HK-2 (cell line): ENCODE data around the gene SLIT1.
A peak's percentile ranks its signal among the peaks of the same experiment; 100 is the strongest.

Experiments
- DNase-seq: peaks from one replicate; pipeline ENCODE4 v3.0.0-alpha.2; 2018; ENCODE audit not compliant: unreplicated experiment

SLIT1 gene

DNA sequence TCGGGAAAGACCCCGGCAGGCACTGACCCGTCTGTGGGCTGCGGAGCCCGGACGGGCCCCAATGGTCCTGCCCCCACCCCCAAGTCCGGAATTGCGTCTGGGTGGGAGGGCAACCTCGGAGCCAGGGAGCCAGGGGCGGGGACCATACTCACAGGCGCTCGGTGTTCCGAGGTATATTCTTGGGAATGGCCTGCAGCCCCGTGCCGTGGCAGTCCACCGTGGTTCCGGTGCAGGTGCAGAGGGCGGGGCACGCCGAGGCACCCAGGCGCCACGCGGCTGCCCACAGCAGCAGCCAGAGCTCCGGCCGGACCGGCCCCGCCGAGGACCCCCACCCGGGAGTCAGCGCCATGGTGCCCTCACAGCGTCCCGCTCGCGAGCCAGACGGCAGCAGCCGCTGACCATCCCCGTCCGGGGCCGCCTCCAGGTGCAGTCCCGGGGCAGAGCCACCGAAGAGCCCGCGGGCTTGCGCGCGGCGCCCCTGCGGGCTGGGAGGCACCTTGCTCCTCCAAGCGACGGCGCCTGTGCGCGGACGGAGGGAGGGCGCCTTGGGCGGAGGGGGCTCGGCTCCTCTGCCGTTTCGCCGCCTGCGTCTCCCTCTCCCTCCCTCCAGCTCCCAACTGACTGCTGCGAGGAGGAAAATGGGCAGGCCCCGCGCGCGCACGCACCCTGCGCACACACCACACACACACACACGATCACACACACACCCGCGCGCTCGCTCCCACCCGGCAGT is at the start of gene SLIT1:
Gene SLIT1, minus strand, starts transcription at position 634 of the 733 bp plus-strand sequence. Its CDS starts 285 bp downstream, at position 349.
- no peak for DNase-seq

DNA sequence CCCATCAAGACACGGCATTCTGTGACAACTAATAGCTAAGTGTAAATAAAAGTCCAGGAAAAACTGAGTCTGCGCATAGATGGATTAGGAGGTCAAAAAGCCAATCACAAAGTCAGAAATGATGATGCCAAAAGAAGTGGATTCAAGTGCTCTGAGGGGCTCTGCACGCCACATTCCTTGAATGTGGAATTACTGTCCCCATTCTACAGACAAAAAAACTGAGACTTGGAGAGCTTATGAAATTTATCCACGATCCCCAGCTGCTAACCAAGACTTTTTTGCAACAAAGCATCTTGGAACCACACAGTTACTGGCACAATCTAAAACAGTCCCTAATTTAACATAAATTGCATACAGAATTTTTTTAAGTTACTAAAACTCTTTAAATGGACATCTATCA is 49.6 kb upstream of the SLIT1 start:
- no peak for DNase-seq

DNA sequence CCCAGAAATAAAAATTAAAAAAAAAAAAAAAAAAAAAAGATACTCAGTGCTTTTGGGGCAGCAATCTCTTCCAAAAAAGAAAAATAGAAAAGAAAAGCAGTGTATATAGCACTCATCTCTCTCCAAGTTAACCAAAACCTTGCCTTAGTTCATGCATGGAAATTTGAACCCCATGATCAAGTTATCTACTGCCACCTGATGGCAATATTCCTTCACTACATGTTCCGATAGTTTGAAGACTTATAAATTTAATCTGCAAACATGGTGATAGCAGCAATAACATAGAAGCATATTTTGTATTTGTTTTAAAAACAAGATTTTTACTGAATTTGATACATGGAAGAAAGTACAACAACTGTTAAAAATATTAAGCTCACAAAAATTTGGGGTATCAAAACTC is 48.6 kb upstream of the SLIT1 start:
- DNase-seq: no peak

DNA sequence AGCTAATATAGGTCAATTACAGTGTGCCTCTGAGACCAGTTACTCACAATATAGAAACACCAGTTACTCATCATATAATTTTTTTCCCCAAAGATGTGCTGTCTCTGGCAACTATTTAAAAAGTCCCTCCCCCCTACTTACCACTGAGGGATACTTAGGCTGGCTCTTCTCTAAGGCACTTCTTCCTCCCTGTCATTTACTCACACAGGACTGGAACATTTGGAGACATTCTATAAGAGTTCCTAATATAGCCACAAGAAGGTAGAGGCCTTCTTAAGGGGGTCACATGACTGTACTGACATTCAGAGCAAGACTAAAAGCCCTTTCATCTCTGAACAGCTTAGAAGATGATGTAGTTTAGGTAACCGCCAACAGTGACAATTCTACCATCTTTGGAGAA is 44.4 kb upstream of the SLIT1 start:
- no peak for DNase-seq

DNA sequence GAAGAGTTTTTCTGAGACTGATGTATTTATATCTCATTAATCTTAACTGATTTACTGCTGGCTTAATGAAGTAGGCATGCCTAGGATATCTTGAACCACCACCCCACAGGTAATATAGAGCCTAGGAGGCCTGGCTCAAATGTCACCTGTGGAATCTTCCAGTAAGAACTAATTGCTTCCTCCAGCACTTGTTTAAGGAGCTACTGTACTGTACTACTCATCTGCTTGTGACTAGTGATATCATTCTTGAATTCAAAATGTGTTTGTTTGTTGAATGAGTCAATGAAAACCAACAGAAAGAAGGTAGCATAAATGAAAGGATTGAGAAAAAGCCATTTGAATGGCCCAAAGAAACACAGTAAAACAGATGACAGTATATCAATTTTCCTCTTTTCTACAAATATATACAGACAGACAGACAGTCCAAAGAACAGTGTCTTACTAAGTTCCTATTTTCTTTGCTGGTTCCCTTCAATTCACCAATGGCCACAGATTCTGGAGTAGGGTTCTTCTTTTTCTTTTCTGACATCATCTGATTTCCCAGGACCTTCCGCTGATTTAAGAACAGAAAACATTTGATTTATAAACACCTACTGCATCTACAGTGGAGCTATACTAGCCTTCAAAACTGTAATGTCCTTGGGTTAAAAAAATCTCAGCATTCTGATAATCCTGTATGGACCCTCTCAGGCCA is 43.7 kb upstream of the SLIT1 start:
- no peak for DNase-seq

DNA sequence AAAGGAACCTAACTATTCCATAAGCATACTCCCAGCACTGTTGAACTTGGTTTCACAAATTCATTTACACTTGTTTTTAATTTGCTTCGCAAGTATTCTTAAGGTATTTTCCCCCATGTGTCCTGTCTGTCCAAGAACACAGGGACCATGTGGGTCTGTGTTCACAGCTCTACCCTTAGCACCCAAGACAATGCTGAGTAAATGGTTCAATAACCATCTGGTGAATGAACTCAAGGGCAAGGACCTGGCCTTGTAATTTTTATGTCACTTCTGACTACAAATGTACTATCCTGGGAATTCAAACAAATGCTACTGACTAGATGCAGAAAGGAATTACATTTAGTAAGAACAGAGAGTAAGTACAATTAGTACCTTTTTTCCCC is 43.0 kb upstream of the SLIT1 start:
- no peak for DNase-seq

DNA sequence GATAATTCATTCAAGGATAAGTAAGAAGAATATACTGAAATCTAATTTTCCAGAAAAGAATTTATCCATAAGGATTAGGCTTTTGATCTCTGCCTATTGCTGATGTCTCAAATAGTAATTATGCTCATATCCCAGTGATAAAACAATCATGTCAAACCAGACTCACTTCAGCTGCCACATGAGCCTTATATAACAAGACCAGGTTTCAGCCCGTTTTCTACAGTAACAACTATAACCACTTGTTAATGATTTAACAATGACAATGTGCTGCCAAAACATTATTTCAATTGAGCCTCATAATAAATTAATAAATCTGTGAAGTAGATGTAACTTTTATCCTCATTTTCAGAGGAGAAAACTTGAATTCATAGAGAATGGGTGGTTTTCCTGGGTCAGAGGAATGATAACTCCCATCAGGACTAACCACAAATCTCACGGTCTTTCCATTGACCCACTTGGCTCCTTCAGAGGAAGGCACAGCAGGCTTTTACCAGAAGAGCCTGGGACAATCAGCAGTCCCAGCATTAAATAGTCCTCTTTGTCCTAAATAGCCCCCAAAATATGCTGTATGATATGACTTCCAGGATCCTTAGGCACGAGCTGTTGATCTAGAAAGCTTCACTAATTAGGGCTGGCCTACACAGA is 42.5 kb upstream of the SLIT1 start:
- no peak for DNase-seq

DNA sequence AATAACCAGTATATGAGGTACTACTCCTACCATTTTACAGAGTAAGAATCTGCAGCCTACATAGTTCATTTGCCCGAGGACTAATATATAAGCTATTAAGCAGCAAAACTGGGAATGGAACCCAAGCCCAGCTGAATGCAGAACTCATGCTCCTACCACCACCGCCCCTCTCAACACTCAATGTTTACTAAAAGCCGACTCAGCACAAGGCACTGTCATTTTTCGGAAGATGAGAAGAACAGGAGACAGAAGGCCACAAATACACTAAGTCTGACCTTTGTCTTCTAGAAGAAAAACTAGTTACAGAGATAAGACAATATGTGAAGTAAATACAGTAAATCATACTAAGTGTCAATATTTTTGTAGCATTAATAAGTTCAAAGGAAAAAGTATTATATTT is 40.6 kb upstream of the SLIT1 start:
- DNase-seq: no peak

DNA sequence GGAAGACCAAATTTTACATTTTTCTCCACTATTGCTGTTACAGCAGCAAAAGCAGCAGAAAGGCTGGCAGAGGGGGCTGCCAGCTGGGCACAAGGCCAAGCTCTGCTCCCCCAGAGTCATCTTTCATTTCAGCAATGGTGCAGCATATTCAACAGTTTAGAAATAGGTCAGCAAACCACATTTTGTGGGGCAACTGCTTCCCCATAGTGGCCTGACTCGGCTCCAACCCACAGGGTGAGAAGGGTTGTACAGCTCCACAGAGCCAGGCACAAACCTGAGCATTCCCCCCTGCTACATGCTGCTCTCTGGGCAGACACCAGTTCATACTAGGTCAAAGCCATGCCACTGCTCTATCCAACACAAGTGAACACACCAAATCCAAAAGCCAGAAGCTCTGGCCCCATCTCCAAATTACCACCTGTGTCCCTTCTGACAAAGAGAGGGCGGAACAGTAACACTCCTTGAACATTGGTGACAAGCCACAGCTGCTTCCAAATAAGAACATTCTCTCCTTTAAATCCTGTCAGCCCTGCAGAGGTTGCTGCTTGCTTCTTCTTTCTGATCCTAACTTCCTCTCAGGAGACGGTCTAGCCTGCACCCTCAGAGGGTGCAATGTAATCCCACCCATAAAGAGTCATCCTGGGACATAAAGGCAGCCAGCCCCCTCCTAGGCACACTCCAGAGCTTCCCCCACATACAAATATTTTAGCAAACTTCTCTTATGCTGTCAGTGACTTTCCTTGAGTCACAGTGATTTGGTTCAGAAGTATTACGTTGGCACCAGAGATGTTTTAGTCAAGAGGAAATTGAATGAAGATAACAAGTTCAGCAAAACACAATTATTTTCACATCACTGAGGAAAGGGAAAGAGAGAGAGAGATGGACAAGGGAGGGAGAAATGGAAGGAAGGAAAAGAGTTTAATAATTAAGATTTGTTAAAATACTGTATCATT is 39.0 kb upstream of the SLIT1 start:
- no peak for DNase-seq

DNA sequence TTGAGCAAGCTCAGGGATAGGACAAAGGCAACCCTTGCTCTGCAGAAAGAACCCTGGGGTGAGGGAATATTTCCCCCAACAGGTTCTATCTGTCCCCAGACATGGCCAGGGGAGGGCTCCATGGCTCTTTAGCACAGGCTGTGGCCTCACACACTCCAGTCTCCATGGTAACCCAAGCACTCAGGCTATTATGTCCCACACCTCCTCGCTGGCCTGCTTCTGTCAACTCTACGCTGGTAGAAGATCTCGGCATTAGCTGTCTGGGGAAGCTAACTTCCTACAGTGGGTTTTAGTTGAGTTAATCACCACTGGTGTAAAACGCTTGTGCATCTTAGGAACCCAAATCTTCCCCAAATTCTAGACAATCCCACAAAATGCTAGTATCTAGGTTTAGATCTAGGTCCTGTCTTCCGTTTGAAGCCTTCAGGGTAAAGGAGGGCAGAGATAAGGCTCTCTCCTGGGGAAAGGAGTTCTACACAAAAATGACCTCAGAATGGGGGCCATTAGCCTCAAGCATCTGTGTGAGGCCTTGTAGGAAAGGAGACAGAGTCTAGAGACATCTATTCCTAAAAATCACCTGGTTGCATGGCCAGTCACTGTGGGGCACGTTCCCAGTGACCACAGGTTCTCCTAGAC is 36.7 kb upstream of the SLIT1 start:
- DNase-seq: no peak

DNA sequence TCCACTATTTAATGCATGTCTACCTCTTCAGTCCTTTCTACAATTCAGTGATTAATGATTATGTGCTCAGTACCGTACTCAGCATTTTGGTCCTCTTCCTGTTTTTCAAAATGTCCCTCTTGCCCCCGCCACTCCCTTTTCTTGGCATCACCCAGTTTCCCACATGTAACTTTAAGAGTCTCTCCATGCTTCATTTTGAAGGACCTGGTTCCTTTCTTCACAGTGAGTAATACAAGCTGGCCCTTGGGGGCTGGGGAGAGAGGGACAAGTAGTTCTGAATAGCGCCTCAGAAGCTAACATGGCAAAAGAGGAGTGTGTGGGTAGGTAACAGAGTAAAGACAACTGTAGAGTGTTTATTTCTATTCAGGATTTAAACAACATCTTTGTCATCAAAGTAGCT is 34.6 kb upstream of the SLIT1 start:
- no peak for DNase-seq

DNA sequence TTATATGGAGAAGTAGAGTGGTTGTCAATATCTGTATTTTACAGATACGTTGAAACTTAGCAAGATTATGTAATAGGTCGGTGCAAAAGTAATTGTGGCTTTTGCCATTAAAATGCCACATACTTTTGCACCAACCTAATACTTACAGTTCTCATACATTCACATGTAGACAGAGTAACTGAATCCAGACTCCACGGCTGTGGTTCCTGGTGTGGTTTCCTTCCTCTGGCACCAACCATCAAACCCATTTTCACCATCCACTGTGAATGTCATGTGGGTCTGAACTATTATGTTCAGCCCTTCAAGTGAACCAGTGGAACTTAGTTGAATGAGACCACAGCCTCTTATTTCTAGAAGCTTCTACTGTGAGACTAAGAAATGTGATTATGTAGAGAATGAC is 31.5 kb upstream of the SLIT1 start:
- DNase-seq: no peak

DNA sequence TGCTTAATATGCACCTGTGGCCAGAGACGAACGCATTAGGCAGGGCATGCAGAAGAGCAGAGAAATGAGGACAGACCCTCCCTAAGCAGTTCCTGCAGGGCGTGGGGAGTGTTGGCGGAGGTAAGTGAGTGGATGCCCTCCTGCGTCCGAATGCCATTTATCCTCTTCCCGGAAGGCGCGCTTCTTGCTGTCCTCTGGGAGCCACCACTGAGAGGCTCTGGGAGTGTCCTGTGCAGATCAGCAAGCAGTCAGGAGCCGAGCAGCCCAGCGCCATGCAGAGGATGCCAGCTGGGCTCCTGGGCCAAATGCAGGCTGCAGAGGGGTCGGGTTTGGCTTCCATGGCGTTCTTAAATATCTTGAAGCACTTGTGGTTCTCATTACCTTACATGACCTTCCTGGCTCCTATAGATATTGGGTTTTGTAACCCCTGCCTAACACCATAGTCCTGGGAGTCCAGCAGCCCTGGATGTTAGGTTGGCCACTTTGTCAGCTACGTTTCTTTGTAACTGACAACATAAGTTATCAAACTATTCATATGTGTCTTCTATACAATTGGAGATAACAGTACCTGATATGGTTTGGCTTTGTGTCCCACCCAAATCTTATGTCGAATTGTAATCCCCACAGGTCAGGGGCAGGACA is 30.0 kb upstream of the SLIT1 start:
- DNase-seq: no peak

DNA sequence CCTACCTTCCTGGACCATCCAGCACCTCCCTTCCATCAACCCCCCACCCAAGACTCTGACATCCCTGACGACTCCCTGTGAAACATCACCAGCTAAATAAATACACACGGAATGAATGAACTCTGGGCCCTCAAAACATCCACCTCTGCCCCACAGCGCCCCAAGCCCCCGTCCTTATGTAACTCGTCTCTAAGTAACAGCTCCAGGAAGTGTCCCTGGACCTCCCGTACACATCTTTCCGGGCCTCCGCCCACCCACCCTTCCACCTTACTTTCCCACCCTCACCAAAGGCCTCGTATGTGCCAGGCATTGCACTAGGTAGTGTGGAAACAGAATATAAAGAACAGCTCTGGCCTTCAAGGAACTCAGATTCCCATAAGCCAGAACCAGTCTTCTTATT is 27.7 kb upstream of the SLIT1 start:
- no peak for DNase-seq

DNA sequence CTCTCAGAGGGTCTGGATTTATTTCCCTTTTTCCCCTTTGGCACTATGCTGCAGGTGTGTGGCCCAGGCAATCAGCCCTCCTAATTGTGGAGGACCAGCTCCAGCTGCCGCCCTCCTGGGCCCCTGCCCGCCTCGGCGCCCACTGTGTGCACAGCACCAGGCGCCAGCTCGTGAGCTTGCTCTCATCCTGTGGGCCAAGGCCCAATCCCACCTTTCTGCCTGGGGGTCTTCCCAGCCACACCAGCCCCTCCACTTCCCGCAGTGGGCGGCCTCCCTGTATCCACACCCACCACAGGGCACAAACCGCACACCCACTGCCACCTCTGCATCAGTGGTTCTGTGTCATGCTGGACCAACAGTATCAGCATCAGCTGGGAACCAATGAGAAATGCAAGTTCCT is 25.5 kb upstream of the SLIT1 start:
- DNase-seq: no peak

DNA sequence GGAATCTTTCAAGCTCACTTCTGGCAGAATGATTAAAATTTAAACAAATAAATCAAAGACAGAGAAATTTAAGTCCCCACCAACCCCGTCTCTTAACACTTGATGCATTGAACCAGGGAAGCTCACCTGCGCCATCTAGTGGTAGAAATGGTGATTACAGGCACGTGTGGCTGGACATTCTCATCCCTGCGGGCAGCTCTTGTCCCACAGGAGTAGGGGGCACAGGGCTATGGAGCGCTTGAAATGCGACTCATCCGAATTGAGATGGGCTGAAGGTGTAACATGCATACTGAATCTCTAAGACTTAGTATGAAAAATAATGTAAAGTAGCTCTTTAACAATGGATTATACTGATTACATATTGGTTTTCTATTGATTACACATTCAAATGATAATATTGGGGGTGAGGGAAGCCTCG is 24.8 kb upstream of the SLIT1 start:
- peak; percentile 81 for DNase-seq

DNA sequence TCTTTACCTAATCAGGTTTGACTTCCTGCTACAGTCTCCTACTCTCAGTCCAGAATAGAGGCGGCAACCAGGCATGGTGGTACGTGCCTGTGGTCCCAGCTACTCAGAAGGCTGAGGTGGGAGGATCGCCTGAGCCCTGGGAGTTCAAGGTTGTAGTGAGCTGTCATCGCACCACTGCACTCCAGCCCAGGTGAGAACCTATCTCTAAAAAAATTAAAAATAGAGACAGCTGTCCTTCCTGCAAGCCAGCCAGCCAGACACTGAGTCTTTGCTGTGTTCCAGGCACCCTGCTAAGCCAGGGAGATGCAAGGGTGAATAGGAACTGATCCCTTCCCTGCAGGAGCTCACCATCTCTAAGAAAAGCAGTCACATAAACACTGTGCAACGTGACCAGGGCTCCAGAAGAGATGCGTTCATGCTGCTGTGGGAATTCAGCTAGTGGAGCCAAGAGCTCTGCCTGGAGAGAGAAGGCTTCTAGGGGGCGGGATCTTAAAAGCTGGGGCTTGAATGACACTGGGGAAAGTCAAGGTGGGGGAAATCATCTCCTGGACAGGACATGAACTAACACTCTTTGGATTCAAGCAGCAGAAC is 22.1 kb upstream of the SLIT1 start:
- DNase-seq: no peak

DNA sequence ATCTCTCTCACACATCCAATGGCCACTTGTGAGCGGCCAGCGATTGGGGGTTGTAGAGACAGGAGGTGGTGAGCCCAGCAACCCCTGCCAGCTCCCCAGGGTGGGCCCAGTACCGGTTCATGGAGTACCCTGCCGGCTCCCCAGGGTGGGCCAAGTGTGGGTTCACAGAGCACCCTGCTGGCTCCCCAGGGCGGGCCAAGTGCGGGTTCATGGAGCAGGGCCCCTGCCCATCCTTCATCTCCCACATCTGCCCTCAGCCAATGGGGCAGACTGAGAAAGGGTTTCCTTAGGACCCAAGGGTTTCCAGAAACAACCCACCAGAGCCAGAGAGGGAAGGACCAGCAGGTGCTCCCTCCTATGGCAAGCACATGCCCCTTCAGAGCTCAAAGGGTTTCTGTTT is 21.4 kb upstream of the SLIT1 start:
- no peak for DNase-seq

DNA sequence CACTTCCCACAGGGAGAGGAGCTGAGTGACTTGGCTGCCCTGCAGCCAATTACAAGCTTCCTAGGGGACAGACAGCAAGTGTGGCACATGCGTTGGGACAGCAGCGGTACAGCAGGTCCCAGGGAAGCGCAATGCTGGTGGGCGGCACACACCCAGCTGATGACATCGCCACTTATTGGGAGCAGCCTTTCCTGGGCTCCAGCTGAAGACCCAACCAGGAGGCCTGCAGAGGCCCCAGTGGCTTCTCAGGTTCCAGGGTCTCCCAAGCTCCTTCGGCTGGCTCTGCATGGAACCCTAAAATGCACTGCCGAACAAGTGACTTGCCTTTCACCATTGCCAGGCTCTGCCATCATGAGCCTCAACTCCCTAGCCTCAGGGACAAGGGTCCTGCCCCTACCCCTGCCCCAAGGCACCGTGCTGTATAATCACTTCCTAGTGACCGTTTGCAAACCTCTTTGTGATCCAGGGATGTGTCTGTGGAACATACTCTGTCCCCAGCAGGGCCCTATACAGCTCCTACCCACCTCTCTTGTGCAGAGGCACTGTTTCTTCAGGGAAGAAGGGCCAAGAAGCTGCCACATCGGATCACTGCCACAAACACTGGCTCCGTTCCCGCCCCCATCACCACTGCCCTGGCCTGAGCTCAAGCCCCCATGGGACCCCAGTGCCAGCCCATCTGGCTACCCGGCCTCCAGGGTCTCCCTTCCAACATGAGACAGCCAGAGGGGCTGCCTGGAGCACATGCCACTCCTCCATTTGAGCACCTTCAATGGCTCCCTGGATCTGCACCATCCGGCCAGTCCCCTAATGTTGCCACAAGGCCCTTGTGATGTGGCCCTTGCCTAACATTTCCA is 19.3 kb upstream of the SLIT1 start:
- DNase-seq: no peak

DNA sequence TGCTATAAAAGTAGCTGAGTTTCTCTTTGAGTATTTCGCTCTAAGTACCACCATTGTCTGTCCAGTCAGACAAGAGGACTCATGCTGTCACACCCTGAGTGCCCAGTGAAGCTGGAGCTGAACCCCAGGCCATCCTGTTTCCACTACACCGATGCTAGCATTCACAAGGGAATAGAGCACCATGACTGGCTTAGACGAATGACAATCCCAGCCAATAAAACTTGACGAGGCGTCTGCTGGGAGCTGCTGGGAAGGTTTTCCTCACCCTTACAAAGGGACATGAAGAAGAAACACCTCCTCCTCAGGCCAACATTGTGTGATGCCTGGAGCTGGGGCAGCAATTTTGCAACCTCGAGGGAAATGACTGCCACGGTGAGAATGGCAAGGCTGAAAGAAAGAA is 17.5 kb upstream of the SLIT1 start:
- DNase-seq: no peak
